ENCODE measurements around the gene GOLGA5. TPM values are rescaled to one million over a fixed set of nuclear protein-coding genes. Genes with fewer than 3 reads are reported as not detected.
A peak's percentile ranks its signal among the peaks of the same experiment; 100 is the strongest.

The GOLGA5 gene
- total and polyA plus RNA-seq, 2 donors (not counting 1 experiment from before 2014, with no cell fraction given) = 13.3 to 23.1 TPM

DNA sequence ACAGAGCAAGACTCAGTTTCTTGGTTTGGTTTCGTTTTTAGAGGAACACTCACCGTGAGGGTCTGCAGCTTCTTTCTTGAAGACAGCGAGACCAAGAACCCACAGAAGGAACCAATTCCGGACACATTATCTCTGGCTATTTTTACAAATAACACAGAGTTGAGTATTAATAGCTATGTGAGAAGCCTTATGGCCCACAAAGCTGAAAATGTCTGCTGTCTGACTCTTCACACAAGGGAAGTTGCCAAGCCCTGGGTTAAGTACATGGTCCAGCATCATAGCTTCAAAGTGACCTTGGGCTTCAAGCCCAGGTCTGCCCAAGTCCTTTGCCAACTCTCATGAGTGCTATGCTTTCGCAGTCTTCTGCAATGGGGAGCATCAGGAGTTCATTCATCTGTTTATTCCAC, 43.1 kb upstream of the GOLGA5 start:
- CTCF ChIA-PET = interaction anchor here (0.7 to 2.5 kb wide), 11 partner anchors 16 to 84 kb away, joined by 3 to 16 read pairs (median 5); no protein-coding TSS in a partner anchor

DNA sequence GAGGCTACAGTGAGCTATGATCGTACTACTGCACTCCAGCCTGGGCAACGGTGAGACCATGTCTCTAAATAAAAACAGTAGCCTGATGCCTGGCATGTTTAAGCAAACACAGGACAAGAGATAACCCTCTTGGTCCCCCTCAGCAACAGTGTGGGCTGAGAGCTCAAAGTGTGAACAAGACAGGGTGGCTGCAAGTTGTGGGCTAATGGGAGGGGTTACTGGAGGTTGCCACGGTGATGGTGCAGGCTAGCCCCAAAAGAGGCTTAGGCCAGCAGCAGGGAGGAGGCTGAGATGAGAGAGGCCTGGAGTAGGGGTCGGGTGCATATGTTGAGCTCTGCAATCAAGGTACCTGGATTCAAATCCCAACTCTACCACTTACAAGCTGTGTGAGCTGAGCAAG, 42.3 kb upstream of the GOLGA5 start:
- Histone ChIP-seq H3K4me2 (replicated peaks; ENCODE audit: low read depth, low read length, poor library complexity, severe bottlenecking) (no peak overlapping the region), H3K4me3 (ENCODE audit: control extremely low read depth in 1 of 5, extremely low read depth in 1 of 5, insufficient read depth in 1 of 5, low read depth in 2 of 5, low read length in 4 of 5) (no peak overlapping the region), H3K4me1 (ENCODE audit: control insufficient read depth in 2 of 2, insufficient read depth in 2 of 2, low read length in 2 of 2) (peaks cover 25 to 53% of the 10 kb centered on the region in 2 donors), H4K20me1 (ENCODE audit: control insufficient read depth, insufficient read depth, low read length, poor library complexity, severe bottlenecking) (no peaks in the 10 kb centered on the region), H3K9me3 (ENCODE audit: control extremely low read depth in 1 of 3, control insufficient read depth in 2 of 3, insufficient read depth in 1 of 3, low read length in 2 of 3) (peaks cover 0 to 9% (median 4%) of the 10 kb centered on the region in 3 donors), H3K79me2 (ENCODE audit: control insufficient read depth, insufficient read depth, low read length) (peaks cover 10% of the 10 kb centered on the region), H3K27ac (ENCODE audit: low read length in 2 of 2) (no peak overlapping the region), H3K36me3 (replicated peaks in 1 of 2; ENCODE audit: control extremely low read depth in 1 of 2, control insufficient read depth in 1 of 2, extremely low read depth in 1 of 2, insufficient read depth in 2 of 2, low read length in 1 of 2) (no peaks in the 10 kb centered on the region), H2AFZ (ENCODE audit: insufficient read depth, low read depth, low read length, poor library complexity, severe bottlenecking) (no peak overlapping the region), H3K9ac (ENCODE audit: low read length) (no peak overlapping the region), H3K27me3 (replicated peaks in 1 of 4; ENCODE audit: control extremely low read depth in 1 of 4, control insufficient read depth in 3 of 4, insufficient read depth in 4 of 4, low read length in 3 of 4) (no peaks in the 10 kb centered on the region)
- Mint-ChIP-seq H3K9me3 (ENCODE audit: insufficient read depth) (no peaks in the 10 kb centered on the region), H3K4me3 (peak overlapping the region; percentile 62), H3K27me3 (no peaks in the 10 kb centered on the region), H3K27ac (peak overlapping the region; percentile 78), H3K4me1 (peaks cover 64% of the 10 kb centered on the region)
- POLR2A ChIA-PET = interaction anchor here (1.0 kb wide), 1 partner anchor 16 kb away, joined by 4 read pairs; no protein-coding TSS in a partner anchor
- DNase-seq = no peak
- 83% methylated on average over 2 of the region's 4 CpGs for WGBS (ENCODE audit: insufficient coverage)
- intact Hi-C loops (cut with micrococcal nuclease) = no loop called here
- no peak for ATAC-seq (ENCODE audit: low read depth)
- CTCF ChIA-PET = interaction anchor here (1.2 to 2.5 kb wide), 5 partner anchors 9 to 65 kb away, joined by 3 to 16 read pairs (median 7); no protein-coding TSS in a partner anchor
- TF ChIP-seq EZH2 (IDR thresholded peaks at IDR 0.05; ENCODE audit: borderline replicate concordance, insufficient read depth, low read depth, low read length, poor library complexity, severe bottlenecking) = no peak
- TF ChIP-seq, protein P1, sequence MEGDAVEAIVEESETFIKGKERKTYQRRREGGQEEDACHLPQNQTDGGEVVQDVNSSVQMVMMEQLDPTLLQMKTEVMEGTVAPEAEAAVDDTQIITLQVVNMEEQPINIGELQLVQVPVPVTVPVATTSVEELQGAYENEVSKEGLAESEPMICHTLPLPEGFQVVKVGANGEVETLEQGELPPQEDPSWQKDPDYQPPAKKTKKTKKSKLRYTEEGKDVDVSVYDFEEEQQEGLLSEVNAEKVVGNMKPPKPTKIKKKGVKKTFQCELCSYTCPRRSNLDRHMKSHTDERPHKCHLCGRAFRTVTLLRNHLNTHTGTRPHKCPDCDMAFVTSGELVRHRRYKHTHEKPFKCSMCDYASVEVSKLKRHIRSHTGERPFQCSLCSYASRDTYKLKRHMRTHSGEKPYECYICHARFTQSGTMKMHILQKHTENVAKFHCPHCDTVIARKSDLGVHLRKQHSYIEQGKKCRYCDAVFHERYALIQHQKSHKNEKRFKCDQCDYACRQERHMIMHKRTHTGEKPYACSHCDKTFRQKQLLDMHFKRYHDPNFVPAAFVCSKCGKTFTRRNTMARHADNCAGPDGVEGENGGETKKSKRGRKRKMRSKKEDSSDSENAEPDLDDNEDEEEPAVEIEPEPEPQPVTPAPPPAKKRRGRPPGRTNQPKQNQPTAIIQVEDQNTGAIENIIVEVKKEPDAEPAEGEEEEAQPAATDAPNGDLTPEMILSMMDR (IDR thresholded peaks at IDR 0.05) = no peak

More for the DNA sequence above, 43.1 kb upstream of the GOLGA5 start:
- Histone ChIP-seq H3K4me3 (ENCODE audit: control extremely low read depth in 1 of 5, extremely low read depth in 1 of 5, insufficient read depth in 1 of 5, low read depth in 2 of 5, low read length in 4 of 5) (peak overlapping the region; percentile 2 to 63 (median 57)), H3K79me2 (ENCODE audit: control insufficient read depth, insufficient read depth, low read length) (peaks cover 13% of the 10 kb centered on the region), H4K20me1 (ENCODE audit: control insufficient read depth, insufficient read depth, low read length, poor library complexity, severe bottlenecking) (no peaks in the 10 kb centered on the region), H3K9me3 (ENCODE audit: control extremely low read depth in 1 of 3, control insufficient read depth in 2 of 3, insufficient read depth in 1 of 3, low read length in 2 of 3) (peaks cover 0 to 9% (median 4%) of the 10 kb centered on the region in 3 donors), H3K4me2 (replicated peaks; ENCODE audit: low read depth, low read length, poor library complexity, severe bottlenecking) (peak overlapping the region; percentile 73), H3K4me1 (ENCODE audit: control insufficient read depth in 2 of 2, insufficient read depth in 2 of 2, low read length in 2 of 2) (peaks cover 25 to 53% of the 10 kb centered on the region in 2 donors), H3K9ac (ENCODE audit: low read length) (peak overlapping the region; percentile 54), H3K36me3 (replicated peaks in 1 of 2; ENCODE audit: control extremely low read depth in 1 of 2, control insufficient read depth in 1 of 2, extremely low read depth in 1 of 2, insufficient read depth in 2 of 2, low read length in 1 of 2) (no peaks in the 10 kb centered on the region), H3K27me3 (replicated peaks in 1 of 4; ENCODE audit: control extremely low read depth in 1 of 4, control insufficient read depth in 3 of 4, insufficient read depth in 4 of 4, low read length in 3 of 4) (no peaks in the 10 kb centered on the region), H3K27ac (ENCODE audit: low read length in 2 of 2) (peak overlapping the region; percentile 45 to 50), H2AFZ (ENCODE audit: insufficient read depth, low read depth, low read length, poor library complexity, severe bottlenecking) (peak overlapping the region; percentile 77)
- H3K4me3 Mint-ChIP-seq = peak overlapping the region; percentile 89
- no peaks in the 10 kb centered on the region for H3K9me3 Mint-ChIP-seq (ENCODE audit: insufficient read depth)
- H3K27me3 Mint-ChIP-seq = no peaks in the 10 kb centered on the region
- H3K27ac Mint-ChIP-seq = peak overlapping the region; percentile 66
- ATAC-seq (ENCODE audit: low read depth) (no peak), DNase-seq (peak; percentile 47)
- POLR2A ChIA-PET = interaction anchor here (0.6 to 1.0 kb wide), 2 partner anchors 25 to 36 kb away, joined by 3 to 5 read pairs; no protein-coding TSS in a partner anchor
- 50% methylated on average over 2 of the region's 5 CpGs for WGBS (ENCODE audit: insufficient coverage)
- peaks cover 70% of the 10 kb centered on the region for H3K4me1 Mint-ChIP-seq
- no peak for TF ChIP-seq EZH2 (IDR thresholded peaks at IDR 0.05; ENCODE audit: borderline replicate concordance, insufficient read depth, low read depth, low read length, poor library complexity, severe bottlenecking)
- intact Hi-C loops (cut with micrococcal nuclease) = no loop called here
